ENCODE data around the gene ADAMTS17.

GRCh38 chr15:99956022-99956775 is 385.6 kb downstream of the ADAMTS17 start:
- TF ChIP-seq CTCF (conservative IDR thresholded peaks at IDR 0.05) (no peak), EZH2 (IDR thresholded peaks at IDR 0.05; ENCODE audit: low read depth) (no peak)
